Smooth muscle cell of the umbilical artery (primary cell): ENCODE data around the gene ADGRE1. TPM values are rescaled to one million over a fixed set of nuclear protein-coding genes. Genes with fewer than 3 reads are reported as not detected.

Source experiments
- total RNA-seq: library from RNA; depleted of rRNA; stranded (reverse); fragments of >200 nt; gene quantifications from 2 replicates; pipeline ENCODE4 v1.2.3, GENCODE V29; 2014

Gene ADGRE1
- total RNA-seq: not detected in 2 replicates

GRCh38 chr19:6887316-6887715 lies at the start of gene ADGRE1:
ADGRE1 (plus strand) TSS chr19:6887579; CDS start chr19:6887609, 30 bp downstream.

Other genes with a start within 250 kb of the ADGRE1 start
- gene TNFSF14, start 217.4 kb upstream of the ADGRE1 start, total RNA-seq: under 0.01 TPM in 1 of 2 replicates, not detected in the other
- gene C3, start 166.9 kb upstream of the ADGRE1 start, total RNA-seq: 3.1 and 60.0 TPM in 2 replicates
- gene GPR108, start 150.0 kb upstream of the ADGRE1 start, total RNA-seq: 38.2 and 47.5 TPM in 2 replicates
- 38.9 and 40.6 TPM in 2 replicates for gene TRIP10, start 147.9 kb upstream of the ADGRE1 start, total RNA-seq
- gene SH2D3A, start 120.1 kb upstream of the ADGRE1 start, total RNA-seq: not detected in 2 replicates
- not detected in 2 replicates for gene VAV1, start 114.9 kb upstream of the ADGRE1 start, total RNA-seq
- not detected in 2 replicates for gene MBD3L2B, start 133.9 kb downstream of the ADGRE1 start, total RNA-seq
- gene MBD3L5, start 143.0 kb downstream of the ADGRE1 start, total RNA-seq: not detected in 2 replicates
- gene MBD3L4, start 152.6 kb downstream of the ADGRE1 start, total RNA-seq: not detected in 2 replicates
- not detected in 2 replicates for gene MBD3L2, start 161.7 kb downstream of the ADGRE1 start, total RNA-seq
- gene MBD3L3, start 171.1 kb downstream of the ADGRE1 start, total RNA-seq: not detected in 2 replicates
- gene ZNF557, start 182.1 kb downstream of the ADGRE1 start, total RNA-seq: 13.1 and 24.1 TPM in 2 replicates